Suprapubic skin (tissue), 4 donors: Measurements from ENCODE around the gene KIF22. TPM values are rescaled to one million over a fixed set of nuclear protein-coding genes. Genes with fewer than 3 reads are reported as not detected.
"Not testable (repeated sequence)": the region's sequence is repeated elsewhere in the genome, so short reads cannot be mapped to it uniquely, and the experiment has no call there.

Experiments used
- DNase-seq, 2 donors: peaks; one replicate each; pipeline ENCODE4 v3.0.0-alpha.2; 2019; ENCODE audit warnings: low spot score in 2 of 2
- H3K27ac ChIP-seq: fragments of 200-600 bp; sonication (generic); one replicate; pipeline ENCODE4 v1.5.1; 2019
- H3K27me3 ChIP-seq: fragments of 200-600 bp; sonication (generic); one replicate; pipeline ENCODE4 v1.5.1; 2019
- H3K36me3 ChIP-seq: fragments of 200-600 bp; sonication (generic); one replicate; pipeline ENCODE4 v1.5.1; 2019
- H3K4me1 ChIP-seq: fragments of 200-600 bp; sonication (generic); one replicate; pipeline ENCODE4 v1.5.1; 2019
- H3K4me3 ChIP-seq: fragments of 200-600 bp; sonication (generic); one replicate; pipeline ENCODE4 v1.5.1; 2019; ENCODE audit warnings: mild to moderate bottlenecking
- H3K9me3 ChIP-seq: fragments of 200-600 bp; sonication (generic); one replicate; pipeline ENCODE4 v1.5.1; 2019
- EP300 ChIP-seq: sonication (generic); formaldehyde crosslinking; IDR thresholded peaks from one replicate; pipeline ENCODE4 v1.6.1; 2017; ENCODE audit warnings: antibody characterized with exemption
- POLR2A ChIP-seq, 2 donors: fragments of 450-650 bp; IDR thresholded peaks; one replicate each; pipeline ENCODE4 v1.6.1; 2017; ENCODE audit warnings: antibody characterized with exemption in 2 of 2, mild to moderate bottlenecking in 2 of 2, moderate library complexity in 2 of 2
- POLR2AphosphoS5 ChIP-seq, 3 donors: sonication (generic); formaldehyde crosslinking; IDR thresholded peaks; one replicate each; pipeline ENCODE4 v1.6.1; 2017; ENCODE audit warnings: antibody characterized with exemption in 3 of 3
- WGBS: methylation state at CpG from one replicate; pipeline ENCODE4 v1.1.5; 2018; 5-methylcytosine and 5-hydroxymethylcytosine counted together
- total RNA-seq, 4 donors: library from RNA; depleted of rRNA; stranded (reverse); fragments of >200 nt; gene quantifications; one replicate each; pipeline ENCODE4 v1.1.0, GENCODE V29; 2016
- TF ChIP-seq, protein P1 (sequence below), 2 donors: fragments of 200-600 bp in 1 of 2; fragments of 450-650 bp in 1 of 2; sonication (generic) in 1 of 2; IDR thresholded peaks; one replicate each; pipeline ENCODE4 v1.5.1; 2016 to 2019; ENCODE audit warnings: antibody characterized with exemption in 2 of 2, mild to moderate bottlenecking in 1 of 2, moderate library complexity in 1 of 2

Gene KIF22
- total RNA-seq, 4 donors from 2014 or later, result 42.8 to 65.7 (median 55.1) TPM

DNA sequence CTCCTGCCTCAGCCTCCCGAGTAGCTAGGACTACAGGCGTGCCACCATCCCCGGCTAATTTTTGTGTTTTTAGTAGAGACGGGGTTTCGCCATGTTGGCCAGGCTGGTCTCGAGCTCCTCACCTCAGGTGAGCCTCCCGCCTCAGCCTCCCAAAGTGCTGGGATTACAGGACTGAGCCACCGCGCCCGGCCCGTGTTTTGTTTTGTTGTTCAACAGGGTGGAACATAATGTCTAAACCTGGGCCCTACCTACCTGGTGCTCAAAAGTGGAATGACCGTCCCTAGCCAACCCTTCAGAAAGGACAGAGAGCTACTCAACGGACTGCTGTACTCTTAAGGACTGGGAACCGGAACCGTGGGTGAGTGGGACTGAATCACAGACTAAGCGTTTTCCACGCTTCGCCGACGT, 772 bp upstream of the KIF22 start:
- peak overlapping the region; percentile 87 for H3K27ac ChIP-seq

DNA sequence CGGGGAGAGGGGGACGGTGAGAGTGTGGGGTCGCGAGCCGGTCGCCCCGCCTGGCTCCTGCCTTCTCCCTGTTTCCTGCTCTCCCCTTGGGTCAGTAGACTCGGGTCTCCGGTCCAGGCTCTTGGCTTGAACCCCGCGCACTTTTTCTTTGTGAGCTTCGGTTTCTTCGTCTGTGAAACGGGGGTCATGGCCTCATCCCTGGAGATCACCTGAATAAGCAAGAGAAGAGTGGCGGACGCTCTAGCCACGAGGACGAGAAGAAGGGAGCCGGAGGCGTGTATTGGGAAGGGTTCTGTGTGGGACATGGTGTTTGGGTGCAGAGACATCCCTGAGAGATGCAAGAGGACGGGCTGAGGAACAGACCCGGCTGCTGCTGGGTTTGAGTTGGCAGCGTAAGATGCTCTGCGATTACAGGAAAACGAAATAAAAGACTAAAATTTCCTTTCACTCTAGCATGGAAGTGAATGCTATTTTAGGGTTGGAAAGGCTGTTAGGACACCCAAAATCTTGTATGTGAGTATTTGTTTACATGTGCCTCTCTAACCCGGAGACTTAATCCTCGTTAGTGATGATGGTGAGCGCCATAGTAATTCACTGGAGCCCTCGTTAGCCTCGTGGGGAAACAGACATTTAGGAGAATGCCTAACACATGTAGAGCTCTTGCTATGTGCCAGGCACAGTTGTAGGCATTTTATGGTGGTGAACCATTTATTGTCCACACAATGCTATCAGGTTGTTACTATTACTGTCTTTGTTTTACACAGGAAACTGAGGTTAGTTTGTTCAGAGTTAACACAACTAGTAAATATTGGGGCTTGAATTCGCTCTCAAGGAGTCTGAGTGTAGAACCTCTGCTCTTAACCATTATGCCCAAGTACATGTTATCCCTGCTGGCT, 646 bp downstream of the KIF22 start:
- Histone ChIP-seq H3K36me3 (no peaks in the 10 kb centered on the region), H3K4me3 (peak overlapping the region; percentile 93), H3K9me3 (no peaks in the 10 kb centered on the region), H3K27ac (peak overlapping the region; percentile 78), H3K4me1 (peaks cover 29% of the 10 kb centered on the region), H3K27me3 (no peaks in the 10 kb centered on the region)
- TF ChIP-seq POLR2A (IDR thresholded peaks at IDR 0.05) (no peak), POLR2AphosphoS5 (IDR thresholded peaks at IDR 0.05) (no peak), EP300 (no peak)
- TF ChIP-seq, protein P1, sequence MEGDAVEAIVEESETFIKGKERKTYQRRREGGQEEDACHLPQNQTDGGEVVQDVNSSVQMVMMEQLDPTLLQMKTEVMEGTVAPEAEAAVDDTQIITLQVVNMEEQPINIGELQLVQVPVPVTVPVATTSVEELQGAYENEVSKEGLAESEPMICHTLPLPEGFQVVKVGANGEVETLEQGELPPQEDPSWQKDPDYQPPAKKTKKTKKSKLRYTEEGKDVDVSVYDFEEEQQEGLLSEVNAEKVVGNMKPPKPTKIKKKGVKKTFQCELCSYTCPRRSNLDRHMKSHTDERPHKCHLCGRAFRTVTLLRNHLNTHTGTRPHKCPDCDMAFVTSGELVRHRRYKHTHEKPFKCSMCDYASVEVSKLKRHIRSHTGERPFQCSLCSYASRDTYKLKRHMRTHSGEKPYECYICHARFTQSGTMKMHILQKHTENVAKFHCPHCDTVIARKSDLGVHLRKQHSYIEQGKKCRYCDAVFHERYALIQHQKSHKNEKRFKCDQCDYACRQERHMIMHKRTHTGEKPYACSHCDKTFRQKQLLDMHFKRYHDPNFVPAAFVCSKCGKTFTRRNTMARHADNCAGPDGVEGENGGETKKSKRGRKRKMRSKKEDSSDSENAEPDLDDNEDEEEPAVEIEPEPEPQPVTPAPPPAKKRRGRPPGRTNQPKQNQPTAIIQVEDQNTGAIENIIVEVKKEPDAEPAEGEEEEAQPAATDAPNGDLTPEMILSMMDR (IDR thresholded peaks at IDR 0.05), result no peak
- DNase-seq, result no peak
- 3% methylated on average over 19 of the region's 31 CpGs for WGBS

More for the DNA sequence above, 772 bp upstream of the KIF22 start:
- Histone ChIP-seq H3K4me1 (peaks cover 29% of the 10 kb centered on the region), H3K9me3 (no peaks in the 10 kb centered on the region), H3K36me3 (no peaks in the 10 kb centered on the region), H3K27me3 (no peaks in the 10 kb centered on the region), H3K4me3 (peak overlapping the region; percentile 93)
- no peak for TF ChIP-seq EP300
- TF ChIP-seq, protein P1 (IDR thresholded peaks at IDR 0.05), result no peak
- no peak for TF ChIP-seq POLR2A (IDR thresholded peaks at IDR 0.05)
- TF ChIP-seq POLR2AphosphoS5 (IDR thresholded peaks at IDR 0.05), result no peak
- DNase-seq, result no peak
- WGBS, result 58% methylated on average over 20 of the region's 20 CpGs

DNA sequence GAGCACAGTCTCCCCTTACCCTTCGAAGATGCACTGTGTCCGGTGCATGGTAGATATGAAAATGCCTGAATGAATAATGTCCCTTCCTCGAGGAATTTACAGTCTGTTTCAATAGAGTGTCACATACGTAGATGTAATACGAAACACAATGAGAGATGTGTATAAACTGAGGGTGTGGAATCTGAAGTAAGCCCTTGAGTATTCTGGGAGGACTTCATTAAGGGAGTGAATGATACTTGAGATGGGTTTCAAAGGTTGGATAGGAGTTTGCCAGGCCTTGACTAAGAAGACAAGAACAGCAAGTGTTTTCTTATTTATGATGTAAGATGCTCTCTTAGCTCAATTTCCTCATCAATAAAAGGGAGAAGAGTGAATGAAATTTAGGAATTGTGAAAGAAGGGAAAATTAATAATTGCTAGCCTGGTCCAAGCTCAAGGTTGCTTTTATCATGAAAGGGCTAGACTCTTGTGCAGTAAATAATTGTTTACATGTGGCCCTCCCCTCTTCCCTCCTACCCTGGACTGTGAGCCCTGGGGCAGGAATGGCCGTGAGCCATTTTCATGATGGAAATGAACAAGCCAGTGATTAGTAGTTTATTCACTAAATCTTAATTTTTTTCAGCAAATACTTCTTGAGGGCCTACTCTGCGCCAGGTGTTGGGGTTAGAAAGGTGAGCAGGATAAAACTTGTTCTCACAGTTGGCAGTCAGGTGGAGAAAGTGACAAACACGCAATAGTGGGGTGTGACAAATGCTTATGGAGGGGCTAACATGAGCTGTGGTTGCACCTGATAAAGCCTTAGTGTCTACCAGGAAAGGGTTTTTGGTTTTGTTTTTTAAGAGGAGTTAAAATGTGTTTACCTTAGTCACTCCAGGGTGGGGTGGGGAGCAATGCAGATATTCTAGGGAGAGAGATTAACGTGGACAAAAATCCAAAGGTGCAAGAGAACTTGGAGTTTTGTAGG, 1.6 kb downstream of the KIF22 start:
- no peak overlapping the region for H3K27ac ChIP-seq
- WGBS, result 58% methylated on average over 9 of the region's 9 CpGs
- DNase-seq, result no peak
- no peaks in the 10 kb centered on the region for H3K9me3 ChIP-seq
- H3K36me3 ChIP-seq, result peaks cover 4% of the 10 kb centered on the region
- peaks cover 29% of the 10 kb centered on the region for H3K4me1 ChIP-seq
- peak overlapping the region; percentile 93 for H3K4me3 ChIP-seq
- TF ChIP-seq, protein P1 (IDR thresholded peaks at IDR 0.05), result no peak
- TF ChIP-seq POLR2AphosphoS5 (IDR thresholded peaks at IDR 0.05) (no peak), POLR2A (IDR thresholded peaks at IDR 0.05) (no peak)
- no peaks in the 10 kb centered on the region for H3K27me3 ChIP-seq

- H3K27me3 ChIP-seq, H3K4me3 ChIP-seq, DNase-seq, H3K9me3 ChIP-seq, H3K27ac ChIP-seq: not testable (repeated sequence)
- H3K4me1 ChIP-seq, result peaks cover 29% of the 10 kb centered on the region
- H3K36me3 ChIP-seq, result peaks cover 15% of the 10 kb centered on the region
- 89% methylated on average over 18 of the region's 18 CpGs for WGBS
Observed at GRCh38 chr16:29793153-29793552, 2.6 kb downstream of the KIF22 start.

- TF ChIP-seq EP300 (no peak), POLR2A (IDR thresholded peaks at IDR 0.05) (no peak), POLR2AphosphoS5 (IDR thresholded peaks at IDR 0.05) (no peak)
Observed at GRCh38 chr16:29794231-29794710, 3.7 kb downstream of the KIF22 start.

More at GRCh38 chr16:29794231-29794710, 3.7 kb downstream of the KIF22 start:
- H3K9me3 ChIP-seq, result no peaks in the 10 kb centered on the region
- no peak for DNase-seq
- WGBS, result 98% methylated on average over 3 of the region's 3 CpGs
- no peaks in the 10 kb centered on the region for H3K27me3 ChIP-seq
- no peak overlapping the region for H3K4me3 ChIP-seq
- peaks cover 26% of the 10 kb centered on the region for H3K36me3 ChIP-seq
- H3K4me1 ChIP-seq, result peaks cover 29% of the 10 kb centered on the region
- no peak overlapping the region for H3K27ac ChIP-seq
